T47D (cell line): ENCODE results near the gene HSD17B1.

Source experiments
- DNase-seq, 2 experiments: peaks; one replicate each; pipeline versions ENCODE4 v3.0.0 to v3.0.0-alpha.2; 2011 to 2012; ENCODE audit warnings: low read depth in 1 of 2, low spot score in 1 of 2
- JUND ChIP-seq: IDR thresholded peaks from 2 replicates; pipeline ENCODE4 v1.6.1; 2012; ENCODE audit warnings: low read depth
- in situ Hi-C: cut with HindIII; loops from 2 replicates; pipeline ENCODE4 v1.10.0; 2016; ENCODE audit warnings: low sequenced_read_pairs, low pct_unique_long_range_greater_than_20kb

HSD17B1 gene

GRCh38 chr17:42586514-42587230, 33.9 kb downstream of the HSD17B1 start:
- in situ Hi-C loops: no loop called here
- peak in 1 of 2 experiments; percentile 54 for DNase-seq
- no peak for TF ChIP-seq JUND

GRCh38 chr17:42590886-42591285, 38.2 kb downstream of the HSD17B1 start:
- in situ Hi-C loops: no loop called here
- TF ChIP-seq JUND: no peak
- DNase-seq: no peak

GRCh38 chr17:42591411-42591810, 38.7 kb downstream of the HSD17B1 start:
- in situ Hi-C loops: no loop called here
- no peak for DNase-seq
- TF ChIP-seq JUND: no peak

- TF ChIP-seq JUND: no peak
- in situ Hi-C loops: no loop called here
- DNase-seq: peak in 1 of 2 experiments; percentile 70
Observed at GRCh38 chr17:42596386-42596785, 43.7 kb downstream of the HSD17B1 start.

GRCh38 chr17:42598905-42599304, 46.2 kb downstream of the HSD17B1 start:
- in situ Hi-C loops: no loop called here
- TF ChIP-seq JUND: no peak
- no peak for DNase-seq

GRCh38 chr17:42603318-42603717, 50.6 kb downstream of the HSD17B1 start:
- no peak for TF ChIP-seq JUND
- no peak for DNase-seq
- in situ Hi-C loops: no loop called here
